ENCODE results near the gene CLBA1. TPM values are rescaled to one million over a fixed set of nuclear protein-coding genes. Genes with fewer than 3 reads are reported as not detected.

The CLBA1 gene
- polyA plus RNA-seq, 3 donors = 19.6 to 28.3 (median 27.0) TPM

- DNase-seq = no peak
These were observed 58.1 kb downstream of the CLBA1 start for GRCh38 chr14:105043641-105044040.

Other genes with a start within 250 kb of the CLBA1 start
- gene SIVA1, start 232.6 kb upstream of the CLBA1 start, polyA plus RNA-seq (ENCODE audit: insufficient read length in 3 of 3) = 100 to 1,000 TPM in 1 of 3 donors, 10 to 100 TPM in 2; 72.9 to 103 (median 90.8) TPM
- gene AKT1, start 190.0 kb upstream of the CLBA1 start, polyA plus RNA-seq (ENCODE audit: insufficient read length in 3 of 3) = 100 to 1,000 TPM; 119 to 153 (median 125) TPM
- 1 to 10 TPM; 4.7 to 5.4 (median 5.1) TPM for gene ZBTB42, start 184.7 kb upstream of the CLBA1 start, polyA plus RNA-seq (ENCODE audit: insufficient read length in 3 of 3)
- gene CEP170B, start 120.5 kb upstream of the CLBA1 start, polyA plus RNA-seq (ENCODE audit: insufficient read length in 3 of 3) = 10 to 100 TPM; 15.2 to 19.7 (median 16.4) TPM
- gene PLD4, start 60.9 kb upstream of the CLBA1 start, polyA plus RNA-seq (ENCODE audit: insufficient read length in 3 of 3) = 1 to 10 TPM; 2.8 to 4.7 (median 4.1) TPM
- 1 to 10 TPM; 1.8 to 2.6 (median 2.2) TPM for gene AHNAK2, start 7.4 kb upstream of the CLBA1 start, polyA plus RNA-seq (ENCODE audit: insufficient read length in 3 of 3)
- 10 to 100 TPM; 18.7 to 24.8 (median 23.3) TPM for gene CDCA4, start 35.3 kb downstream of the CLBA1 start, polyA plus RNA-seq (ENCODE audit: insufficient read length in 3 of 3)
- gene GPR132, start 79.6 kb downstream of the CLBA1 start, polyA plus RNA-seq (ENCODE audit: insufficient read length in 3 of 3) = 1 to 10 TPM in 1 of 3 donors, under 1 TPM in 2; 0.35 to 1.1 (median 0.71) TPM
- 10 to 100 TPM in 2 of 3 donors, 1 to 10 TPM in 1; 8.7 to 11.4 (median 10.2) TPM for gene JAG2, start 183.0 kb downstream of the CLBA1 start, polyA plus RNA-seq (ENCODE audit: insufficient read length in 3 of 3)
- 10 to 100 TPM; 36.6 to 44.0 (median 38.1) TPM for gene NUDT14, start 195.5 kb downstream of the CLBA1 start, polyA plus RNA-seq (ENCODE audit: insufficient read length in 3 of 3)

Data from renal pelvis (tissue), 4 donors.